Measurements from ENCODE around the gene COA8. TPM values are rescaled to one million over a fixed set of nuclear protein-coding genes. Genes with fewer than 3 reads are reported as not detected.
A peak's percentile ranks its signal among the peaks of the same experiment; 100 is the strongest.
"Not testable (repeated sequence)": the region's sequence is repeated elsewhere in the genome, so short reads cannot be mapped to it uniquely, and the experiment has no call there.

Gene COA8
- total RNA-seq, 1 experiment from 2014 or later: 62.3 TPM

- DNase-seq (no peak), ATAC-seq (no peak)
- no peak overlapping the region for H3K27ac ChIP-seq (ENCODE audit: low read length)
- BruUV-seq (replicated peaks): no TSS peak
- no peak overlapping the region for H2AFZ ChIP-seq (ENCODE audit: low read length)
- no peaks in the 10 kb centered on the region for H3K36me3 ChIP-seq (ENCODE audit: low read depth, low read length)
- POLR2A ChIA-PET (ENCODE audit: unreplicated experiment): no interaction called here
- H3K27me3 ChIP-seq (ENCODE audit: low read length): no peaks in the 10 kb centered on the region
- H3K79me2 ChIP-seq (ENCODE audit: low read length): peaks cover 13% of the 10 kb centered on the region
- intact Hi-C loops (cut with micrococcal nuclease): no loop called here
- H3F3A ChIP-seq (ENCODE audit: low read length, unreplicated experiment): no peaks in the 10 kb centered on the region
- no peak overlapping the region for H3K4me2 ChIP-seq (ENCODE audit: low read length)
- H3K9me2 ChIP-seq (replicated peaks; ENCODE audit: low read length): no peaks in the 10 kb centered on the region
- H3K4me3 ChIP-seq (ENCODE audit: low read length): no peak overlapping the region
- H3K9ac ChIP-seq (ENCODE audit: low read length): no peak overlapping the region
- H3K9me3 ChIP-seq (ENCODE audit: low read length): no peaks in the 10 kb centered on the region
- peaks cover 7% of the 10 kb centered on the region; the same call in 1 of the 2 replicates for H4K20me1 ChIP-seq (ENCODE audit: low read length)
- peaks cover 18% of the 10 kb centered on the region for H3K4me1 ChIP-seq (ENCODE audit: insufficient read depth, low read length)
- TF ChIP-seq, protein P1, sequence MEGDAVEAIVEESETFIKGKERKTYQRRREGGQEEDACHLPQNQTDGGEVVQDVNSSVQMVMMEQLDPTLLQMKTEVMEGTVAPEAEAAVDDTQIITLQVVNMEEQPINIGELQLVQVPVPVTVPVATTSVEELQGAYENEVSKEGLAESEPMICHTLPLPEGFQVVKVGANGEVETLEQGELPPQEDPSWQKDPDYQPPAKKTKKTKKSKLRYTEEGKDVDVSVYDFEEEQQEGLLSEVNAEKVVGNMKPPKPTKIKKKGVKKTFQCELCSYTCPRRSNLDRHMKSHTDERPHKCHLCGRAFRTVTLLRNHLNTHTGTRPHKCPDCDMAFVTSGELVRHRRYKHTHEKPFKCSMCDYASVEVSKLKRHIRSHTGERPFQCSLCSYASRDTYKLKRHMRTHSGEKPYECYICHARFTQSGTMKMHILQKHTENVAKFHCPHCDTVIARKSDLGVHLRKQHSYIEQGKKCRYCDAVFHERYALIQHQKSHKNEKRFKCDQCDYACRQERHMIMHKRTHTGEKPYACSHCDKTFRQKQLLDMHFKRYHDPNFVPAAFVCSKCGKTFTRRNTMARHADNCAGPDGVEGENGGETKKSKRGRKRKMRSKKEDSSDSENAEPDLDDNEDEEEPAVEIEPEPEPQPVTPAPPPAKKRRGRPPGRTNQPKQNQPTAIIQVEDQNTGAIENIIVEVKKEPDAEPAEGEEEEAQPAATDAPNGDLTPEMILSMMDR (conservative IDR thresholded peaks at IDR 0.05; ENCODE audit: low read depth, low read length): 0 out of 2 replicates have a peak, but pooled peaks have one; percentile 14
- no peak for TF ChIP-seq EZH2phosphoT487 (IDR thresholded peaks at IDR 0.05; ENCODE audit: borderline replicate concordance, low read length)
- CTCF ChIA-PET: no interaction called here
These were observed 38.5 kb upstream of the COA8 start for GRCh38 chr14:103524002-103524935.

GRCh38 chr14:103525430-103526246 is 37.1 kb upstream of the COA8 start:
- intact Hi-C loops (cut with micrococcal nuclease): not testable (repeated sequence)
- H3K4me1 ChIP-seq (ENCODE audit: insufficient read depth, low read length): peaks cover 22% of the 10 kb centered on the region

DNA sequence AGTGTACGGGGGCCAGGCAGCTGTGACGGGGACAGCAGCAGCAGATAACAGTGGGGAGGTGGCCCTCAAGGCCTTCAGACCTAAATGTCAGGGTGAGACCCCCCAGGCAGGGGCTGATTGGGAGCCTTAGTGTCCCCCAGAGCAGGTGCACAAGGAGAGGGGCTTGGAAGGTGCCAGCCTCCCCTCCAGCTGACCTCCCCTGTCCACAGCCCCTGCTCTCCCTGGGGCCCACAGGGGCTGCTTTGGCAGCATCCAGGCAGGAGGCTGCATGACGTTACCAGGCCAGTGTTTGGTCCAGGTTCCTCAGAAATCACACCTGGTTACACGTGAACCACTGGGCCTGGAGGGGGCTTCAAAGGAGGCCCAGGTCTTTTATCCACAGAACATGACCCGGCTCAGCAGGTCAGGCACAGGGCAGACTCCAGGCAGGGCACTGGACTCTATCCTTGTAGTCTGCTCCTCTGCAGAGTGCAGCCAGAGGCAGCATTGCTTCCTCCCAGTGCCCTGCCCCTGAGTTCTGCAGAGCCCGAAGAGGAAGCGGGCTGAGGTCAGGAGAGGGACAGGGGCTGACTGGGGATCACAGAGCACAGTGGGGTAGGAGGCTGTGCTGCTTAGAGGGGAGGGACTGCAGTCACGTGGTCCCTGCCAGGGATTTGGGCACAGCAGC is 36.4 kb upstream of the COA8 start:
- DNase-seq (no peak), ATAC-seq (no peak)
- Histone ChIP-seq H3K36me3 (ENCODE audit: low read depth, low read length) (peaks cover 4% of the 10 kb centered on the region; the same call in 1 of the 2 replicates), H3F3A (ENCODE audit: low read length, unreplicated experiment) (no peaks in the 10 kb centered on the region), H3K9ac (ENCODE audit: low read length) (no peak overlapping the region), H3K27me3 (ENCODE audit: low read length) (no peaks in the 10 kb centered on the region), H3K79me2 (ENCODE audit: low read length) (peaks cover 34% of the 10 kb centered on the region), H3K4me3 (ENCODE audit: low read length) (no peak overlapping the region), H4K20me1 (ENCODE audit: low read length) (peaks cover 4% of the 10 kb centered on the region; the same call in 1 of the 2 replicates), H3K9me2 (replicated peaks; ENCODE audit: low read length) (no peaks in the 10 kb centered on the region), H3K4me1 (ENCODE audit: insufficient read depth, low read length) (peaks cover 22% of the 10 kb centered on the region), H2AFZ (ENCODE audit: low read length) (no peak overlapping the region), H3K9me3 (ENCODE audit: low read length) (no peaks in the 10 kb centered on the region), H3K4me2 (ENCODE audit: low read length) (no peak overlapping the region), H3K27ac (ENCODE audit: low read length) (no peak overlapping the region)
- POLR2A ChIA-PET (ENCODE audit: unreplicated experiment): no interaction called here
- intact Hi-C loops (cut with micrococcal nuclease): no loop called here
- TF ChIP-seq EZH2 (IDR thresholded peaks at IDR 0.05; ENCODE audit: low read length, unreplicated experiment): no peak
- TF ChIP-seq, protein P1 (conservative IDR thresholded peaks at IDR 0.05; ENCODE audit: low read depth, low read length): no peak
- no peak for TF ChIP-seq EZH2phosphoT487 (IDR thresholded peaks at IDR 0.05; ENCODE audit: borderline replicate concordance, low read length)
- BruUV-seq (replicated peaks): no TSS peak
- CTCF ChIA-PET: no interaction called here

More at GRCh38 chr14:103525430-103526246, 37.1 kb upstream of the COA8 start:
- H3K9ac ChIP-seq (ENCODE audit: low read length); H3K9me2 ChIP-seq (replicated peaks; ENCODE audit: low read length); H3K27me3 ChIP-seq (ENCODE audit: low read length); H3F3A ChIP-seq (ENCODE audit: low read length, unreplicated experiment); H2AFZ ChIP-seq (ENCODE audit: low read length); H3K4me3 ChIP-seq (ENCODE audit: low read length); H3K4me2 ChIP-seq (ENCODE audit: low read length); ATAC-seq; DNase-seq; H3K9me3 ChIP-seq (ENCODE audit: low read length); H3K27ac ChIP-seq (ENCODE audit: low read length); BruUV-seq (replicated peaks); POLR2A ChIA-PET (ENCODE audit: unreplicated experiment); CTCF ChIA-PET; H3K36me3 ChIP-seq (ENCODE audit: low read depth, low read length); H4K20me1 ChIP-seq (ENCODE audit: low read length): not testable (repeated sequence)
- peaks cover 27% of the 10 kb centered on the region for H3K79me2 ChIP-seq (ENCODE audit: low read length)

All from PC-3 (cell line).